ENCODE data around the gene MCIDAS. TPM values are rescaled to one million over a fixed set of nuclear protein-coding genes. Genes with fewer than 3 reads are reported as not detected.

The MCIDAS gene
- total and polyA plus RNA-seq, 2 of the 8 experiments (the other 6 are each of a cell fraction or from before 2014, with no cell fraction given): 0.15 TPM; not detected in 1

DNA sequence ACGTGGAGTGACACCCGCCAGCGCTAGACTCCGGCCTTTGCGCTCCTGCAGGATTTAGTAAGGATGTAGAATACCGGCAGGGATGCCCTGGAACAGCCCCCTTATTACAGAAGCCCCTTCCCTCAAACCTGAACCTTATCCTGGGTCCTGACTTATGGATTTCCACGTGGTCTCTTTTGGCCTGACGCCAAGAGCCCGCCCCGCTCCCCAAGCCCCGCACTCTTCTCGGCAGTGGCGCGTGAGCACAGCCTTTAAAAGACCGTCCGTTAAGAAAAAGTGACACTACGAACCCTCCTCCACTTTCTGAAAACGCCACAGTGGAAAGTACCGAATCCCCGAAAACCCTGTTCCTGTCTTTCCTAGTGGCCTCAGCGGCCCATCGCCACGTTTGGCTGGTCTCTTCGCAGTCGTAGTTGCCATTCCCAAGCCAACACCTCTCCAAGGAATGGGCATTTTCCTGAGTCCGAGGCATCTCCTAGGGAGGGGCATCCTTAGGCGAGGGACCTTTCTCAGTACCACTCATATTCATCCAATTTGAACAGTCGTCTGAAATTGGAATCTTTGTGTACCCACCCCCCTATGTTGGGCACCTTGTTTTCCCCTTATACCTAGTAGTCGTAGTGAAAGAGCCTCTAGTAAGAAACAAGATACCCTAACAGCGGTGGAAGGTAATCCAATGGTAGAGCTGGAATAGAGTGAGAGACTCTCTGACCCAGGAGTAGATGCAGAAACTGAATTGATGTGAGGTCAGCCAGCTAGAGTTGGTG lies 732 bp upstream of the MCIDAS start:
- 4% methylated on average over 30 of the region's 30 CpGs; no CpG with 5 or more reads in 1 of the 2 experiments for WGBS, 2 experiments (ENCODE audit: extremely low coverage in 1 of 2, insufficient coverage in 1 of 2, insufficient read length in 1 of 2, insufficient replicate concordance in 2 of 2, low coverage in 1 of 2, low lambda C conversion rate in 2 of 2, missing lambda C conversion rate in 1 of 2)
- H2BK120ac ChIP-seq (replicated peaks; ENCODE audit: low read depth, low read length): no peak overlapping the region
- no peak overlapping the region for H2AK5ac ChIP-seq (ENCODE audit: low read depth, low read length)
- FAIRE-seq (no peak), DNase-seq (ENCODE audit: low read depth in 1 of 2, low spot score in 2 of 2) (no peak)
- no peak overlapping the region for H3K27ac ChIP-seq (ENCODE audit: low read depth, low read length)
- no peak overlapping the region for H4K5ac ChIP-seq (ENCODE audit: insufficient read length, low read depth, low read length)
- H4K91ac ChIP-seq (replicated peaks; ENCODE audit: insufficient read length, low read length): no peak overlapping the region
- no peaks in the 10 kb centered on the region for H3K79me1 ChIP-seq (ENCODE audit: low read depth, low read length)
- no peak overlapping the region for H2BK12ac ChIP-seq (ENCODE audit: low read depth, low read length)
- peak overlapping the region; percentile 53 to 61 (median 58); a peak in 6 of 8 replicates for H3K4me3 ChIP-seq (ENCODE audit: extremely low read depth in 1 of 4, insufficient read depth in 2 of 4, low read depth in 3 of 4, low read length in 4 of 4)
- no peak overlapping the region for H2BK15ac ChIP-seq (ENCODE audit: low read length)
- TF ChIP-seq ASH2L (IDR thresholded peaks at IDR 0.05; ENCODE audit: low read length): peak; percentile 2
- peak; percentile 56 for TF ChIP-seq RNF2 (IDR thresholded peaks at IDR 0.05; ENCODE audit: borderline replicate concordance, low read depth, low read length, missing control alignments, poor library complexity, severe bottlenecking)
- TF ChIP-seq EZH2 (IDR thresholded peaks at IDR 0.05; ENCODE audit: low read depth, low read length, severe bottlenecking): peak; percentile 93
- TF ChIP-seq, protein P1, sequence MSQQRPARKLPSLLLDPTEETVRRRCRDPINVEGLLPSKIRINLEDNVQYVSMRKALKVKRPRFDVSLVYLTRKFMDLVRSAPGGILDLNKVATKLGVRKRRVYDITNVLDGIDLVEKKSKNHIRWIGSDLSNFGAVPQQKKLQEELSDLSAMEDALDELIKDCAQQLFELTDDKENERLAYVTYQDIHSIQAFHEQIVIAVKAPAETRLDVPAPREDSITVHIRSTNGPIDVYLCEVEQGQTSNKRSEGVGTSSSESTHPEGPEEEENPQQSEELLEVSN (IDR thresholded peaks at IDR 0.05): 0 out of 2 replicates have a peak, but pooled peaks have one; percentile 1
- peak; percentile 97 for TF ChIP-seq SUZ12 (IDR thresholded peaks at IDR 0.05; ENCODE audit: low read length)
- no peak for TF ChIP-seq TEAD4 (IDR thresholded peaks at IDR 0.05; ENCODE audit: low read depth, low read length)
- H4K8ac ChIP-seq (ENCODE audit: extremely low read depth, insufficient read depth, low read length): no peak overlapping the region
- H3K4me2 ChIP-seq (ENCODE audit: insufficient read depth in 1 of 2, low read depth in 2 of 2, low read length in 2 of 2): peak overlapping the region; percentile 82 to 86
- H4K20me1 ChIP-seq (replicated peaks in 1 of 2; ENCODE audit: control insufficient read depth in 1 of 2, insufficient read depth in 2 of 2, low read length in 2 of 2): peaks cover 8 to 42% of the 10 kb centered on the region in 2 experiments
- H3K79me2 ChIP-seq (ENCODE audit: control insufficient read depth in 1 of 2, insufficient read depth in 2 of 2, low read length in 2 of 2): no peaks in the 10 kb centered on the region
- no peak overlapping the region for H2BK5ac ChIP-seq (ENCODE audit: low read depth, low read length)
- peaks cover 91 to 100% (median 99%) of the 10 kb centered on the region in 4 experiments for H3K27me3 ChIP-seq (replicated peaks in 1 of 4; ENCODE audit: control insufficient read depth in 3 of 4, extremely low read depth in 1 of 4, insufficient read depth in 3 of 4, low read length in 3 of 4)
- no peak overlapping the region for H3K18ac ChIP-seq (ENCODE audit: extremely low read depth, low read length)
- peaks cover 0 to 11% (median 0%) of the 10 kb centered on the region in 4 experiments; a peak in 2 of 8 replicates for H3K36me3 ChIP-seq (ENCODE audit: control insufficient read depth in 2 of 4, insufficient read depth in 4 of 4, low read length in 3 of 4)
- H3K9me3 ChIP-seq (ENCODE audit: insufficient read depth in 2 of 2, low read depth in 1 of 2, low read length in 1 of 2): no peaks in the 10 kb centered on the region
- CTCF ChIA-PET (ENCODE audit: partially characterized antibody): interaction anchor here (0.8 to 13.6 kb wide), 5 partner anchors 13 to 145 kb away, joined by 3 to 143 read pairs (median 3); partner anchors contain the start of gene CDC20B
- H3K14ac ChIP-seq (ENCODE audit: insufficient read length): no peak overlapping the region
- H2AFZ ChIP-seq (ENCODE audit: low read length): no peak overlapping the region; the same call in 1 of the 2 replicates
- H3K56ac ChIP-seq (replicated peaks; ENCODE audit: insufficient read length, low read depth, low read length): no peak overlapping the region
- H3K23me2 ChIP-seq (ENCODE audit: low read depth, low read length): peaks cover 16% of the 10 kb centered on the region; the same call in 1 of the 2 replicates
- no peak overlapping the region for H3K23ac ChIP-seq (ENCODE audit: insufficient read length)
- no peak overlapping the region for H3K4ac ChIP-seq (replicated peaks; ENCODE audit: insufficient read length, low read depth, low read length)
- no peak overlapping the region for H2BK20ac ChIP-seq (ENCODE audit: low read length)
- POLR2A ChIA-PET (ENCODE audit: partially characterized antibody): interaction anchor here (1.0 kb wide), 1 partner anchor 48 kb away, joined by 4 read pairs; no protein-coding TSS in a partner anchor
- no peak overlapping the region for H3K9ac ChIP-seq (replicated peaks in 1 of 4; ENCODE audit: extremely low read depth in 1 of 4, low read depth in 3 of 4, low read length in 3 of 4)
- H3K4me1 ChIP-seq (replicated peaks in 1 of 4; ENCODE audit: control insufficient read depth in 3 of 4, insufficient read depth in 4 of 4, low read length in 3 of 4): peaks cover 2 to 28% (median 19%) of the 10 kb centered on the region in 4 experiments

Measured in H1 (cell line).